ENCODE measurements around the gene GADD45B. TPM values are rescaled to one million over a fixed set of nuclear protein-coding genes. Genes with fewer than 3 reads are reported as not detected.
"Not testable (repeated sequence)": the region's sequence is repeated elsewhere in the genome, so short reads cannot be mapped to it uniquely, and the experiment has no call there.

The GADD45B gene
- total RNA-seq, 1 experiment from 2014 or later: 16.4 TPM

DNA sequence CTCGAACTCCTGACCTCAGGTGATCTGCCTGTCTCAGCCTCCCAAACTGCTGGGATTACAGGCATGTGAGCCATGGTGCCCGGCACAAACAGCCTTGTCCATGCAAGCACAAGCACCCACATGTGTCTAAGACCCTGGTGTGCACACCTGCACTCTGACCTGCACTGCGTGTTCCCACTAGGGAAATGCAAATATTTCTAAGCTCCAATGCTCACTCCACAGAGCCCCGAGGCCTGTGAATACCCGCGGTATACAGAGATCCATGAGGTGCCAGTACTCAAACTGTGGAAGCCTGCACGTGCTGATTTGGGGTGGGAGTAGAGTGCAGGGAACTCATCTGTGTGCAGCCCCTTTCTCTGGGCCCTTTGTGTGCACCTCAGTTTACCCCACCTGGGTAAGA, 14.7 kb downstream of the GADD45B start:
- H3K4me1 ChIP-seq (ENCODE audit: insufficient read depth, low read length, poor library complexity, severe bottlenecking): peaks cover 8% of the 10 kb centered on the region
- CTCF ChIA-PET: interaction anchor here (0.7 kb wide), 1 partner anchor 231 kb away, joined by 5 read pairs; no protein-coding TSS in a partner anchor
- BruUV-seq (replicated peaks): no TSS peak
- H3K4me3 ChIP-seq (ENCODE audit: low read depth, low read length, poor library complexity, severe bottlenecking): no peak overlapping the region
- H3K9me3 ChIP-seq (ENCODE audit: low read depth, low read length, poor library complexity, severe bottlenecking): no peaks in the 10 kb centered on the region
- no peaks in the 10 kb centered on the region for H3K36me3 ChIP-seq (ENCODE audit: insufficient read depth, low read length, poor library complexity, severe bottlenecking)
- H3K27me3 ChIP-seq (replicated peaks; ENCODE audit: insufficient read depth, low read depth, low read length, poor library complexity): peaks cover 5% of the 10 kb centered on the region
- DNase-seq (ENCODE audit: low spot score): no peak
- TF ChIP-seq EZH2 (IDR thresholded peaks at IDR 0.05; ENCODE audit: borderline replicate concordance, low read depth, low read length, poor library complexity, severe bottlenecking) (no peak), CTCF (conservative IDR thresholded peaks at IDR 0.05; ENCODE audit: low read depth, low read length) (no peak)
- intact Hi-C loops (cut with micrococcal nuclease; ENCODE audit: unreplicated experiment): no loop called here
- POLR2A ChIA-PET (ENCODE audit: low non-redundant PET): no interaction called here
- H3K27ac ChIP-seq (ENCODE audit: low read depth, low read length, poor library complexity, severe bottlenecking): no peak overlapping the region

DNA sequence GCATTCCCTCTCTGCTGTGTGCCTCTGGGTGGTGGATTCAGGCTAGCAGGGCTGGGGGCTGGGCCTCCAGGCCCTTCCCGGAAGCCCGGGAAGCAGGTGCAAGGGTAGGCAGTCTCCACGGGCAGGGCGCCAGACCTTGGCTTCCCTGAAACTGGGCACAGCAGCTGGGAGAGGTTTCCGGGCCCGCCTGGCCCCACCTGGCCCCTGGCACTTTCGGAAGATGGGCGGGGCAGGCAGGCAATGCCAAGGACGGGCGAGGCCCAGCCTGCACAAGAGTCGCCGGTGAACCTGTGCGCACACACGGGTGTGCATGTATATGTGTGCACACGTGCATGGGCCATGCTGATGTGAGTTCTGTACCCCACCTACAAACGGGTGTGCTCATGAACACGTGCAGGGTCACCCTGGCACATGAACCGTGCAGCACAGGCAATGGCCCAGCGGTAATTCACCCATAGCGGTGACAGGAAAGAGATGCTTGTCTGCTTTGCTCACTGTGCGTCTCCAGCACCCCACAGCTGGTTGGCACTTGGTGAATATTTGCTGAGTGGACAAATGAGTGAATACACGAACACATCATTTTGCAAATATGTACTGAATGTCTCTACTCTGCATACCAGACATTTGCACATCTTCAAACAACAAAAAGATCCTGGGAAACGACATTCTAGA, 15.3 kb downstream of the GADD45B start:
- POLR2A ChIA-PET (ENCODE audit: low non-redundant PET): no interaction called here
- no peak overlapping the region for H3K27ac ChIP-seq (ENCODE audit: low read depth, low read length, poor library complexity, severe bottlenecking)
- TF ChIP-seq EZH2 (IDR thresholded peaks at IDR 0.05; ENCODE audit: borderline replicate concordance, low read depth, low read length, poor library complexity, severe bottlenecking) (no peak), CTCF (conservative IDR thresholded peaks at IDR 0.05; ENCODE audit: low read depth, low read length) (no peak)

DNA sequence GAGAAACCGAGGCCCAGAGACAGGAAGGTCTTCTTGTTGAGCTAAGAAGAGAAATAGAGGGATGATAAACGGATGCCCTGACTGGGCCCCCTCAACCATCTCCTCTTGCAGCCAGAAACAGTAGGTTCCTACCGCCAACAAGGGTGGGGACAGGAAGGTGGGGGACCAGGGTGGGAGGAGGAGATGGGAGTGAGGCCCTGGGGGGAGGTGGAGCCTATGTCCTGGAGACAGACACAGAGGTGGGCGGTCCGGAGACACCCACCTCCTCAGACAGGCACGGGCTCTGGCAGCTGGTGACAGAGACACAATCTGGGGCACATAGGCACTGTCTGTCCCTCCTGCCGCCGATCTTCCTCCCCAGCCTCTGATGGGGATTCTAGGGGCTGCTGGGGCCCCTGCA, 16.9 kb downstream of the GADD45B start:
- H3K27ac ChIP-seq (ENCODE audit: low read depth, low read length, poor library complexity, severe bottlenecking): no peak overlapping the region
- no peaks in the 10 kb centered on the region for H3K9me3 ChIP-seq (ENCODE audit: low read depth, low read length, poor library complexity, severe bottlenecking)
- BruUV-seq (replicated peaks): no TSS peak
- ChIA-PET POLR2A (ENCODE audit: low non-redundant PET) (no interaction called here), CTCF (no interaction called here)
- intact Hi-C loops (cut with micrococcal nuclease; ENCODE audit: unreplicated experiment): no loop called here
- peaks cover 8% of the 10 kb centered on the region for H3K4me1 ChIP-seq (ENCODE audit: insufficient read depth, low read length, poor library complexity, severe bottlenecking)
- H3K27me3 ChIP-seq (replicated peaks; ENCODE audit: insufficient read depth, low read depth, low read length, poor library complexity): peaks cover 5% of the 10 kb centered on the region
- no peak for DNase-seq (ENCODE audit: low spot score)
- H3K36me3 ChIP-seq (ENCODE audit: insufficient read depth, low read length, poor library complexity, severe bottlenecking): no peaks in the 10 kb centered on the region
- H3K4me3 ChIP-seq (ENCODE audit: low read depth, low read length, poor library complexity, severe bottlenecking): no peak overlapping the region
- TF ChIP-seq EZH2 (IDR thresholded peaks at IDR 0.05; ENCODE audit: borderline replicate concordance, low read depth, low read length, poor library complexity, severe bottlenecking): no peak
- no peak for TF ChIP-seq CTCF (conservative IDR thresholded peaks at IDR 0.05; ENCODE audit: low read depth, low read length)

More for the DNA sequence above, 15.3 kb downstream of the GADD45B start:
- Histone ChIP-seq H3K27me3 (replicated peaks; ENCODE audit: insufficient read depth, low read depth, low read length, poor library complexity) (peaks cover 5% of the 10 kb centered on the region), H3K4me1 (ENCODE audit: insufficient read depth, low read length, poor library complexity, severe bottlenecking) (peaks cover 8% of the 10 kb centered on the region), H3K9me3 (ENCODE audit: low read depth, low read length, poor library complexity, severe bottlenecking) (no peaks in the 10 kb centered on the region), H3K36me3 (ENCODE audit: insufficient read depth, low read length, poor library complexity, severe bottlenecking) (no peaks in the 10 kb centered on the region), H3K4me3 (ENCODE audit: low read depth, low read length, poor library complexity, severe bottlenecking) (no peak overlapping the region)
- intact Hi-C loops (cut with micrococcal nuclease; ENCODE audit: unreplicated experiment): no loop called here
- BruUV-seq (replicated peaks): no TSS peak
- CTCF ChIA-PET: no interaction called here
- DNase-seq (ENCODE audit: low spot score): peak; percentile 46

GRCh38 chr19:2493448-2493847, 17.5 kb downstream of the GADD45B start:
- BruUV-seq (replicated peaks); H3K27ac ChIP-seq (ENCODE audit: low read depth, low read length, poor library complexity, severe bottlenecking); CTCF ChIA-PET: not testable (repeated sequence)

More at GRCh38 chr19:2493448-2493847, 17.5 kb downstream of the GADD45B start:
- H3K4me1 ChIP-seq (ENCODE audit: insufficient read depth, low read length, poor library complexity, severe bottlenecking); H3K4me3 ChIP-seq (ENCODE audit: low read depth, low read length, poor library complexity, severe bottlenecking); intact Hi-C loops (cut with micrococcal nuclease; ENCODE audit: unreplicated experiment); H3K36me3 ChIP-seq (ENCODE audit: insufficient read depth, low read length, poor library complexity, severe bottlenecking); H3K9me3 ChIP-seq (ENCODE audit: low read depth, low read length, poor library complexity, severe bottlenecking); DNase-seq (ENCODE audit: low spot score); H3K27me3 ChIP-seq (replicated peaks; ENCODE audit: insufficient read depth, low read depth, low read length, poor library complexity): not testable (repeated sequence)
- POLR2A ChIA-PET (ENCODE audit: low non-redundant PET): interaction anchor here (0.7 kb wide), 1 partner anchor 66 kb away, joined by 4 read pairs; no protein-coding TSS in a partner anchor

Data from A673 (cell line).